Activated T-cell treated with anti-CD3 and anti-CD28 coated beads, Interleukin-2, amount 50 U/mL, for 48 hours (primary cell): ENCODE results near the gene CHST14.
A peak's percentile ranks its signal among the peaks of the same experiment; 100 is the strongest.

Experiments
- DNase-seq, 2 experiments: peaks; one replicate each; pipeline ENCODE4 v3.0.0-alpha.2; 2020

Gene CHST14, protein sequence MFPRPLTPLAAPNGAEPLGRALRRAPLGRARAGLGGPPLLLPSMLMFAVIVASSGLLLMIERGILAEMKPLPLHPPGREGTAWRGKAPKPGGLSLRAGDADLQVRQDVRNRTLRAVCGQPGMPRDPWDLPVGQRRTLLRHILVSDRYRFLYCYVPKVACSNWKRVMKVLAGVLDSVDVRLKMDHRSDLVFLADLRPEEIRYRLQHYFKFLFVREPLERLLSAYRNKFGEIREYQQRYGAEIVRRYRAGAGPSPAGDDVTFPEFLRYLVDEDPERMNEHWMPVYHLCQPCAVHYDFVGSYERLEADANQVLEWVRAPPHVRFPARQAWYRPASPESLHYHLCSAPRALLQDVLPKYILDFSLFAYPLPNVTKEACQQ

DNA sequence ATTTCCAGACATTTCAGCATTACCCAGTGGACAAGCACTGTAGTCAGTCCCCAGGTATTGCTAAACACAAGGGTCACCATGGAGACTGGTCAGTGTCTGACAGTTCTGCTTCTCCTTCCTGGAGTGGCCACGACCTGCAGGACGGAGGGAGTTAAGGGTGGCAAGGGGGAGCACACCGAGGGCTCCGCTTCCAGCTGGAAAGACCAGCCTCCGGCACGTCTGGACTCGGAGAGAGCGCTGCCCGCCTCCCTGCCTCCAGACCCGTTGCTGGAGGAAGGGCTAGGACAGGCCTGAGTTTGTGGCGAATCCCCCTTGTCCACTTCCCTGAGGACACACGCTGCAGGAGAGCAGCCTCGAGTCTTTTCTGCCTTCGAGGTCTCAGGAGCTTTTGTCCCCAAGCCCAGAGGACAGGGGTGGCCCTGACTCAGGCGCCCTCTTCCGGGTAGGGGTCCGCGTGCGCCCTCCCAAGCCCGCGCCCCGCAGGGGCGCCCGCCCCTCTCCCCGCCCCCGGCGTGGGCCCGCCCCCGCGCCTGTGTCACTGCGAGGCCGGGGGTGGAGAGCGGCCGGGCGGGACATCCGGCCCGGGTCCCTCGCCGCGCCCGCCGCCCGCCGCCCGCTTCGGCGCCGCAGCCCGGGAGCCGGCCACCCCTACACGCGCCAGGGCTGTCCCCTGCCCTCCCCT is at the start of gene CHST14:
CHST14 (plus strand) TSS at position 562 of the 682 bp plus-strand sequence. CDS start 230 bp downstream, outside the sequence.
- peak; percentile 57 to 67 for DNase-seq

DNA sequence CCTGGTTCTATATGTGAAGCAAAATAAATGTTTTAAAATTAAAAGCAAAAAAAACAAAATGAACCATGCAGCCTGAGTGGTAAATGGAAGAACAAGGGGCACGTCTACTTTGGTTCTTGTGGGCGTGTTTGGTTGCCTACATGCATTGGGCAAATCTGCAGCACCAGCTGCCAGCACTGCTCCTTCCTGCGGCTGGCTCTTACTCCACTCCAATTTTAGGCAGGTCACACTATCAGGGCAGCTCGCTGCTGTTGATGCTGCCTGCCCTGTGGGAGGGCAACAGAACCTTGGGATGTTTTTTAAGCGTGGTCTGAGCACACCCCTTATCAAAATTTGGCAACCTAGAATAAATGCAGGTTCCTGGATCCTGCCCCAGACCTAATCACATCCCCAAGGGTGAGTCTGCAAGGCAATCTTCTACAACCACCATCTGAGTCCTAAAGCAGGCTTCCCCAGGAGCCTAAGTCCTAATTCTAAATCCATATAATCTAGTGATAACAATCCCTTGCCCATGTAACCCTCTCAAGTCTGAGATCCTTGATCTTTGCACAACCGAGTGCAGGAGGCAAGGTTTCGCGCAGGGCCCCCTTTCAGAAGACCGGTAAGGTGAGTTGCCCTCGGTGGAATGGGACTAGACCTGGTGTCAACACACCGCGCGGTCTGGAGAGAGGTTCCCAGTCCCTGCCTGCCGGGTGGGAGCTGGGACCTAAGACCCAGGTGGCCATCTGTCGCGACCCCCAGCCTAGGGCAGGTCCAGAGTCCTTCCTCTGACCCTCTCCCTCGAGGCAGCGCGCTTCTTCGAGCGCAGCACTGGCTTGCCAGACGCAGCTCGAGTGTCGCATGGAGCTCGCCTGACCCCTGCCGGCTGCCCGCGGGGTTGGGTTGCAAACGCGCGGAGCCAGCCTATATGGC is 49.3 kb upstream of the CHST14 start:
- peak; percentile 89 to 92 for DNase-seq

DNA sequence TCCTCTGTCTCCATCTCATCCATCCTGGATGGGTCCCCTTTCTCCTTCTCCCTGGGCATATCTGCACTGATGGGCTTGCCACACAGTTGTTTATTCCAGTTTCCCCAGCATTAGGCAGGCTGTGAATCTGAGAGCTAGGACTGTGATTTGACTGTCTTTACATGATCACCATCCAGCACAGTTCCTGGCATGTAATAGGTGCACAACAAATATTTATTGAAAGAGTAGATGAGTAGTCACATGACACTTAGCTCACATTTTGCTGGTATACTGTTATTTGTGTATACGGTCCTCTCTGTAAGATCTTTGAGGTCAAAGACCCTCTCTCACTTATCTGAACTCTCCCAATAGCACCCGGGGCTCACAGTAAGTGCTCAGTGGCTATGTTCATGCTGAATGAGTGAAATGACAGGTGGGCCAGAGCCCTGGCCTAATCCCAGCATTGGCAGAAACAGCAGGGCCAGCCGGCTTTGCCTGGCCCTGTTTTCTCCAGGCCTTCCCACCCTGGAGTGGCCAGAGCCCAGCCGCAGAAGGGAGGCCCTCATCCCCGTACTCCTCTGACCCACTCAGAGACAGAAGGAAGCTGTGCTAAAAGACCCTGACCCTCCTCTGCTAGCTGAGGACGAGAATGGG is 46.2 kb upstream of the CHST14 start:
- DNase-seq: no peak

DNA sequence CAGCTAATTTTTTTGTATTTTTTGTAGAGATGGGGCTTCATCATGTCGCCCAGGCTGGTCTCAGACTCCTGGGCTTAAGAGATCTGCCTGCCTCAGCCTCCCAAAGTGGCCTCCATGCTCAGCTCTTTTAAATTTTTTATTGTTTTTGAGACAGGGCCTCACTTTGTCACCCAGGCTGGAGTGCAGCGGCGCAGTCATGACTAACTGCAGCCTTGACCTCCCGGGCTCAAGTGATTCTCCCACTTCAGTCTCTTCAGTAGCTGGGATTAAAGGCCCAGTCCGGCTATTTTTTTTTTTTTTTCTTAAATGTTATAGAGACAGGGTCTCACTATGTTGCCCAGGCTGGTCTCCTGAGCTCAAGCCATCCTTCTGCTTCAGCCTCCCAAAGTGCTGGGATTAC is 45.1 kb upstream of the CHST14 start:
- no peak for DNase-seq

DNA sequence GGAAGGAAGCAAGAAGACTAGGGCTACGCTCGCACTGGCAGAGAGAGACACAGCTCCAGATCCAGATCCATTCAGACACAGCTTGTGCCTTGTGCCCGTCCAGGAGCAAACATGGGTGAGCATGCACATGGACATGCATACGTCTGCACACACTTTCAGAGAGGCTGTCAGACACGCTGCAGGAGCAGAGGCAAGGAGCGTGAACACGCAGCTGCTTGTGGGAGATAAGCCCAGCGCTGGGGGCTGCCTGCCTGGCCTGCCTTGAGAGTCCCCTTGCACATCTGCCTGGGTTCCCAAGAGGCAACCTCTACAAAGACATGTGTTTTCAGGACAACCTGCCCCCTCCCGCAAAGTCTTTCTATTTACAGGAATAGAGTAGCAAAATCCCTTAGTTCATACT is 43.6 kb upstream of the CHST14 start:
- DNase-seq: no peak

DNA sequence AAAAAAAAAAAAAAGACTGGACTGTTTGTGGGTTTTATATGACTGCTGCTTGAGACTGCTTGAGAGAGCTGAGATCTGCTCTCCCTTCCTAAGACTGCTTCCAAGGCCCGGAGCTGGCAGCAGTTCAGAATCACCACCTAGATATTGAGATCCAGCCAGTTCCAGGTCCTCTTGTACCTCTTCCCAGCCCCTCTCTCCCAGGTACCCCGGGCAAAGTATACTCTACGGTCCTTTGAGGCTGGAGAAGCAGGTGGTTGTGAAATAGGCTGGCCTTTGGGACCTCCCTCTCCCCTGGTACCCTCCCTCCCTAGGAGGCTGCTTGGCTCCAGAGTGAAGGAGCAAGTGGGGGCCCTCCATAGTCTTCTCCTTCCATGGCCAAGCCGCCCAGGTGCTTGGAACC is 42.6 kb upstream of the CHST14 start:
- DNase-seq: no peak

DNA sequence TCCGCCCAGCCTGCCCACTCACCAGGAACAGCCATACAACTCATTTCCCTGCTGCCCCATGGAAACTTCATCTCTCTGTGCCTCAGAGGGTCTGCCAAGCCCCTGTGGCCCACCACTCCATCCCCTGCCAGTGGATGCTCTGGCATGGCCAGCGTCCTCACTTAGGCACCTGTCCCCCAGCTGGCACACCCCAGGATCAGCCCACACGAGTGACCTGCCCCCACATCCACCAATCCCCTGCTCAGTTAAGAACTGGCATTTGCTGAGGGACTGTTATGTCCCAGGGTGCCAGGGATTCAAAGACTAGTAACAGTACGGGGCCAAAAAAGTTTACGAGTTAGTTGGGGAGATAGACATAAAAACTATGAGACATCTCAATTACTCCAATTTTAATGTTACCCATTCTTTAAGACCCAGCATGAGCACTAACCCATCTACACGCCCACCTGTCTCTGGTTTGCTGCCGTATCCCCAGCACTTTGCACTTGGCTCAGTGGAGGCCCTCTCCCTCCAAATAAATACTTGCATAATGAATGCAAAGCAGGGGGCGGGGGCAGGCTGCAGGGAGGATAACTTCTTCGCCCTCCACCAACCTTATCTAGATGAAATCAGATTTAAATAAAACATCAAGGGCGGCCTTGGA is 41.6 kb upstream of the CHST14 start:
- no peak for DNase-seq

DNA sequence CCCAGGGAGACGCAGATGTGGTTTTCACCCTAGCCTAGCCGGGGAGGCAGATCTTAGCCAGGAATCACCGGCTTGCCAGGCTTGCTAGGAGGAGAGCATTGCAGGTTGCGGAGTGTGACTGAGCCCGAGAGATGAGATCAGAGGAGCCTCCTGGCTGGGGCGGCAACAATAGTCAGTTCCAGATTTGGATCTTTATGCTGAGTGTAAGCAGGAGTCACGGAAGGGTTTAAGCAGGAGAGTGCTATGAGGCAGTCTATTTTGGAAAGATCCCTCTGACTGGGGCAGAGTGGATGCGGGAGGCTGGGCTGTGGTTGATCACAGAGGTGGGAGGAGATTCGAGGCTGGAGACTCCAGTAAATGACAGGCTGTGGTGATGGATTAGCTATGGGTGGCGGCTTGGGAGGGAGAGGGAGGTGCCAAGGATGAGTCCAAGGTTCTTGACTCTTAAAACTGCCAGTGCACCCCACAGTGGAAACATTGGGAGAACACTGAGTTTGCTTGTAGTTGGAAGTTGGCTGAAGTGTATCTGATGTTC is 40.4 kb upstream of the CHST14 start:
- no peak for DNase-seq

DNA sequence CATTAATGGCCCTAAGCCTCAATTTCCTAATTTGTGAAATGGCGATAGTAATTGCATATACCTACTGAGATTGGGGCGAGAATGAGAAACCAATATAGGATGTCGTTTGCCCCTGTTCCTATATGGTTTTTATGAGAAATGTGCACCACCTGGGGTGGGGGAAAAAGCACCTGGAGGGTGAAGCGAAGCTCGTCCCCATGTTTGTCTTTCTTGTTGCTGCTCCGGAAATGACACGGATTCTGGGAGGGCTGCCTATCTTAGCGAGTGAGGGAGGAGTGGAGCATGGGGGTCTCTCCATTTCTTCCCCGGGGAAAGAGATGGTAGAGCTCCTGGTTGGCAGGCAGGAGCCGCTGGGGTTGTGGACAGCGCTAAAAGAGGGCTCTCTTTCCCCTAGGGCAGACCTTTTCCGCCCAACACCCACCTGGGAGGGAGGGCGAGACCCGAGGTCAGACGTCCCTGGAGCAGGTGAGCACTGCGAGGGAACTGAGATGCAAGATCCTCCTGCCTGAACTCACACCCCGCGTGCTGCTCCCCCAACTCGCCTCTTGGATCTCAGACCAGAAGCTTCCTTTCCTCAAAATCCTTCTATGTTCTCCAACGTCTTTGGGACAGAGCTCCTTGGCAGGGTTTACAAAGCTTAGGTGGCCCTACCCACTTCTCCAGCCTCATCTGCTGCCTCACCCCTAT is 35.6 kb upstream of the CHST14 start:
- DNase-seq: no peak

DNA sequence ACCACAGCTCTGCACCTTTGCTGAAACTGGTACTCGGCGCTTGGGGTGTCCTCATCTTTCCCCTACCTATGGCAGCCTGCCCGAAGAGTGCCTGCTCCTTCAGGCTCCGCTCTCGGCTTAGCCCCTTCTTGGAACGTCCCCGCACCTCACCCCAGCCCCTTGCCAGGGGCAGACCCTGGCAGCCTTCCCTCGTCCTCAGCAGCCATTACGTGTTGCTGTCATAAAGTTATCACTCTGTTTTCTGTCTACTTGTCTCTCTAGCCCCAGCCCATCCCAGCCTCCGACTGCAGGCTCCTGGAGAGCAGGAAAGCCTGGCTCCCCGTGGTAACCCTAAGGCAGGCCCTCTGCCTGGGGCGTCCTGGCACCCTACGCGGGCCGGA is 35.1 kb upstream of the CHST14 start:
- no peak for DNase-seq

DNA sequence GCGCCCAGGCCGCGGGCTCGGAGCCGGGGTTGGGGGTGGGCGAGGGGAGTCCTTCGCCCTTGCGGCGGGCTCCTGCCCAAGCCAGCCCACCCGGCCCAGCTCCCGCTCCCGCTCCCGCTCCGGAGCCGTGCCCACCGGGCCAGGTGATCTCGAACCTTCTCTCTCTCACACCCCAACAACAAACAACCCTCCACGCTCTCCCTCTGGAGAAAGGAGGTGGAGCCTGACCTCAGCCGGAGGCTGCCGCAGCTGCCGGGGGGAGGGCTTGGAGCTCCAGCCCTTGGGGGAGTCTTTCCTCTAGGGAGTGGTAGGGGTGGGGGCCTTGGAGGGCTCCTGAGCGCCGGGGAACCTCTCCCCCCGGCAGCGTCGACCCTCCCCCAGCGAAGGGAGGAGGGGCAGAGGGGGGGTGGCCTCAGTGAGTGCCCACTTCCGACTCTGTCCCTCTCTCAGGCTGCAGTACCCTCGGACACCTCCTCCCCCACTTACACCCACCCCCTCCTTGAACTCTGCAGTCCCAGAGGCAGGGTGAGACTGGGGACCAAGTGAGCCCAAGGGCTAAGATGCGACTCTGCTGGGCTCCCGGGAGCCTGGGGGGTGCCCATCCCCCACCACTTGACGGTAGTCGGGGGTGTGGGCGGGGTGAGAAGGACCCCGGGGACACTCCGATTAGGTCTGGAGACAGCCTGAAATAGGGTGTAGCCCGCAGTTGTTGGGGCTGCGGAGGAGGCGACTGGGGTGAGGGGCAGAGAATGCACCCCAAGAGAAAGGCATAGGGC is 34.5 kb upstream of the CHST14 start:
- DNase-seq: peak; percentile 35 to 36

DNA sequence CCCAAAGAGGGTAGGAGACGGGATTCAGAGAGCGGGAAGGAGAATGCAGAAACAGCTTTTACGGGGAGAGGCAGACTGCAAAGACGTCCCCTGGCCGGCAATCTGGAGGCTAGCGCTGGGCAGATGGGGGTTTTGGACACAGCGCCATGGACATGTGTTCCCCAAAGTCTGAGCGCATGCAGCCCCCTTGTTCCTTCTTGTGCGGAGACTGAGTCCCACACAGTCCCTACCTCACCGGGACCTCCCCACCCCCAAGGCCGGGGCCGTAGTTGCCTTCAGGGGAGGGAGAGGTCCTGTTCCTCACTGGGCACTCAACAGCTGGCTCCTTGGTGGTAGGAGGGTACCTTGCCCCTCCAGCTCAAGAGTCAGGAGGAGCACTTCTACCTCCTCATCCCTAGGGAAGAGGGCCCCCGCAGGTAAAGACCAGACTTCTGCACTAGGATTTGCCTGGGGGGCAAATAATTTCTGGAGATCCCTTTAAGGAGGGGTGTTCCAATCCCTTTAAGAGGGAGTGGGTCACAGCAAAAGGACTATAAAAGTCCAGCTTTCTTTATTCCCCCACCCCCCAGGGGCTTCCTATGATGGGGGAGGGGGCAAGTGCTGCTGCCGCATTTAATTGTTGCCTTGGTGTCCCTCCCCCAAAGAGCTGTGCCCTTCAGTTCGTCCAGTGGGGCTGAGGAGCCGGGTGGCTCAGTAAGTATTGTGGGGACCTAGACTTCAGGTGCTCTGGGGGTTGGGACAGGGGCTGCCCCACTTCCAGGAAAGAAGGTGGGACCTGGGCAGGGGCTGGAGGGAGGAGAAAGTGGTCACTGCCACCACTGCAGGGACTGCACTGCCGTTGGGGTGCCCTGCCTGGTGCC is 33.7 kb upstream of the CHST14 start:
- DNase-seq: no peak

DNA sequence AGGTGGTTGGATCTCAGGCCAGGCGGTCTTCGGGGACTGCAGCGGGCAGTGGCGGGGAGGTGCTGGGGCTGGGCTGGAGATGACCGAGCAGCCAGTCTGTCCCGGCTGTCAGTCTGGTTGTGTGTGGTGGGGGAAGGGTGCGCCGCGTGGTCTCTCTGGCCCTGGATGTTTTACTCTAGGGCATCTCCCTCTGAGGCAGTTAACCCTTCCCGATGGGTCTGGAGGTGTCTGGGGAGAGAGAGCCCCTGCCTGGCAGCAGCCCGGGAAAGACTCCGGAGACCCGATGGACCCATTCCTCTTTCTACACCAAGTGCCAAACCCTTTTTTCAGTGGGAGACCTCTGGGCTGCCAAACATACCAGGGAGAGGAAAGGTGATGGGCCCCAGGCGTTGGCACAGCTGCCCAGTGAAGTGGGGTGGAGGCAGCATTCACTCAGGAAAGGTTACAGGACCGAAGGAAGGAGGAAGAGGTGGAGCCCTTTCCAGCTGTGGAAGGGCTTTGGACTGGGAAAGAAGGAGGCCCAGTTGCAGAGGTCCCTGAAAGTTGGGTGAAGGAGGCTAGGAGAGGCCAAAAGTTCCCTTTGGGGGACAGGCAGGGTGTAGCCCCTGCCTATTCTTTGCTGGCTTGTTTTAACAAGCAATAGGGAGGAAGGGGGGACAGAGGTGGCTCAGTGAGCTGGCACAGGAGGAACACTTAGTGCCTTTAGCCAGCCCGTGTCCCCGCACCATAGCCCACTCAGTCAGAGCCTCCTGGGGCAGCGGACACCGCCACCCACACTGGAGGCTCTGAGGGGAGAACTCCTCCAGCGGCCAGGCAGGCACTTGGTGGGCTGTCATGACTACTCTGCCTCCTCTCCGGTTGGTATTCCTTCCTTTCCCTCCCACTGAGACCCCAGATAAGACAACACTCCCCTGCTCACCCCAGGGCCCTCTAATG is 32.8 kb upstream of the CHST14 start:
- DNase-seq: peak in 1 of 2 experiments; percentile 26

DNA sequence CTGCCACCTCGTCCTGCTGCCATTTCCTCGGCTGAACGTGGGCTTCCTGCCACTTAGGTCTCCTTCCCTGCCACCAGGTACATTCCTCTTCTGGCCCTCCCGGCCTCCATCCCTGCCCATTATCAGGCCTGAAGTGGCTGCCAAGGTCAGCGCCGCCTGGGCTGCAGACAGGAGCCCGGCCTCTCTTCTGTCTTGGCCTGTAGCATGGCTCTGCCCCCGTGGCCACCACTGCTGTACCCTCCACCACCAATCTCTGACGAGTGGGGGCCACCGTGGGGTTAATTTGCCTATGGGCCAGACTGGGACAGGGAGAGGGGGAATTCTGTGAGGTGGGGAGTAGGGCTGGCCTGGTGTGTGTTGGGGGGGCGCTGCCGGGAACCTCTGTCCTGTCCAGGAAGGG is 32.1 kb upstream of the CHST14 start:
- no peak for DNase-seq

DNA sequence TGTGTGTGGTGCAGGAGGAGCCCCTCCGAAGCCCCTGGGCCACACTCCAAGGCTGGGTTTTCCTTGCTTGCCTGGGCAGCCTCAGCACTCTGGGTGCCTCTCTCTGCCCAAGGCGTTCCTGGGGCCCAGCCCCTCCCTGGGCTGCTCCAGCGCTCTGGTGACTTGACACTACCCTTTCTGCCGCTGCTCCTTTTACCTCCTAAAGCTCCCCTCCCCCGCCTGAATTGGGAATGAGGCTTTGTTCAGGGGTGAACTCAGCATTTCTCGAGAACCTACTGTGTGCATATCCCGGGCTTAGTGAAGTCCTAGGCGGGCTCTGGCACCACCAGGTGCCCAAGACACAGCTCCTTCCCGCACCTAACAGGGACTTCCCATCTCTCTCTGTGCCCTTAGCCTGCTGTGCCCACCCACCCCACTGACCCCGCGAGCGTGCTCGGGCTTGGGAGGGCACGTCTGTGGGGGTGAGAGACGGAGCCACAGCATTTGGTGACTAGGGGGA is 31.3 kb upstream of the CHST14 start:
- no peak for DNase-seq

DNA sequence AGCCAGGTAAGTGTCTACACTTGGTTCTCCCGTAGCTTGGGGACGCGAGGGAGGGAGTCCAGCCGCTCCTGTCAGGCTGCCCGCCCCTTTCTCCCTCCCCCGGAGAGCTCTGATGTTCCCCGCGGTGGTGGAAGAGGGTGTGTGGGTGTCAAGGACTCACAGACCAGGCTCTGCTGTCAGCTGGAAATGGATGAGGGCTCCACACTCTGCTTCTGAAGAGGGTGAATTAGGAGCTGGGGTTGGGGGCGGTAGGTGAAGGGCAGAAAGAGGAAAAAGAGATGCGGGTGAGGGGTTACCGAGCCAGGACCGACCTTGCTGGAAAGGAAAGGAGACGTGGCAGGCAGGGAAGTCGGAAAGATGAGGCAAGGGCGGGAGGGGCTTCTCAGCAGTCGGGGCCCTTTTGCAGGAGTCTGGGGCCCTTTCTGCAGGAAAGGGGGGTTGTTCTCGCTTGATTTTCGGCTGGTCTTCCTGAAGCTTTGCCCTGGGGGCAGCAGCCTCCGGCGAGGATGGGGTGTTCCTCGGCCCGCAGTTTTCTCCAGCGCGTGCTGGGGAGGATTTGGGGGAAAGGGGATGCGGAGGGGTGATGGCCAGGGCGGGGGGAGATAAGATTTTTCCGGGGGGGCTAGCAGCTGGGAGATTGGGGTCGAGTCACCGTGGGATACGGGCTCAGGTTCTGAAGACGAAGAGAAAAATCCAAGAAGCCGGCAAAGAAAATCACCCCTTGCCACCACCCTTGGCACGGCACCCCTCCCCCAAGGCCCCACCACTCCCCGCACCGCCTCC is 30.6 kb upstream of the CHST14 start:
- peak; percentile 63 to 65 for DNase-seq
